Hepatocyte (in vitro differentiated cells): ENCODE data around the gene ILF3. TPM values are rescaled to one million over a fixed set of nuclear protein-coding genes. Genes with fewer than 3 reads are reported as not detected.

ENCODE experiments used
- DNase-seq: peaks from one replicate; pipeline ENCODE4 v3.0.0-alpha.2; 2016; ENCODE audit warnings: low spot score
- H2AFZ ChIP-seq: fragments of 200-600 bp; sonication (generic); 2 replicates; pipeline ENCODE4 v1.6.0; 2016; ENCODE audit warnings: antibody characterized with exemption, mild to moderate bottlenecking
- H3K27ac ChIP-seq: fragments of 200-600 bp; sonication (generic); 2 replicates; pipeline ENCODE4 v1.5.1; 2016; ENCODE audit warnings: mild to moderate bottlenecking
- H3K27me3 ChIP-seq: fragments of 200-600 bp; sonication (generic); 2 replicates; pipeline ENCODE4 v1.6.1; 2016
- H3K36me3 ChIP-seq: fragments of 200-600 bp; sonication (generic); replicated peaks from 2 replicates; pipeline ENCODE4 v1.5.1; 2016; ENCODE audit warnings: low read depth; ENCODE audit not compliant: insufficient read depth
- H3K4me1 ChIP-seq: fragments of 200-600 bp; sonication (generic); 2 replicates; pipeline ENCODE4 v1.5.1; 2016; ENCODE audit warnings: mild to moderate bottlenecking, moderate library complexity; ENCODE audit not compliant: insufficient read depth
- H3K4me2 ChIP-seq: fragments of 200-600 bp; sonication (generic); 2 replicates; pipeline ENCODE4 v1.6.0; 2016
- H3K4me3 ChIP-seq: fragments of 200-600 bp; sonication (generic); 2 replicates; pipeline ENCODE4 v1.5.1; 2016; ENCODE audit warnings: mild to moderate bottlenecking
- H3K79me2 ChIP-seq: fragments of 200-600 bp; sonication (generic); 2 replicates; pipeline ENCODE4 v1.6.0; 2017; ENCODE audit warnings: mild to moderate bottlenecking
- H3K9me2 ChIP-seq: fragments of 200-600 bp; sonication (generic); replicated peaks from 2 replicates; pipeline ENCODE4 v1.6.0; 2017; ENCODE audit warnings: mild to moderate bottlenecking; ENCODE audit not compliant: insufficient read depth
- H3K9me3 ChIP-seq: fragments of 200-600 bp; sonication (generic); 2 replicates; pipeline ENCODE4 v1.5.1; 2016; ENCODE audit warnings: low read depth, mild to moderate bottlenecking
- H4K20me1 ChIP-seq: fragments of 200-600 bp; sonication (generic); 2 replicates; pipeline ENCODE4 v1.6.0; 2016; ENCODE audit warnings: mild to moderate bottlenecking; ENCODE audit not compliant: insufficient read depth, poor library complexity, severe bottlenecking
- EZH2 ChIP-seq: fragments of 200-600 bp; sonication (generic); IDR thresholded peaks from 2 replicates; pipeline ENCODE4 v1.6.1; 2016; ENCODE audit warnings: antibody characterized with exemption, mild to moderate bottlenecking, borderline replicate concordance
- EZH2phosphoT487 ChIP-seq: fragments of 200-600 bp; sonication (generic); IDR thresholded peaks from one replicate; pipeline ENCODE4 v1.6.1; 2018; ENCODE audit warnings: antibody characterized with exemption, mild to moderate bottlenecking, low read depth, moderate library complexity; ENCODE audit not compliant: unreplicated experiment, severe bottlenecking
- WGBS: methylation state at CpG from one replicate; pipeline ENCODE4 v1.1.6; 2016; ENCODE audit warnings: low lambda C conversion rate; ENCODE audit errors: missing lambda C conversion rate; 5-methylcytosine and 5-hydroxymethylcytosine counted together
- polyA plus RNA-seq: library from polyadenylated mRNA; unstranded; fragments of >200 nt; fragmentation: Nextera tagmentation; extraction: Ambion mirVana; gene quantifications from 2 replicates; pipeline ENCODE4 v1.2.1, GENCODE V29; 2016
- total RNA-seq: library from RNA; depleted of rRNA; stranded (reverse); fragments of >200 nt; gene quantifications from 2 replicates; pipeline ENCODE4 v1.2.3, GENCODE V29; 2014
- TF ChIP-seq, protein P1 (sequence below): fragments of 200-600 bp; sonication (generic); IDR thresholded peaks from 2 replicates; pipeline ENCODE4 v1.5.1; 2016; ENCODE audit warnings: antibody characterized with exemption, mild to moderate bottlenecking; ENCODE audit not compliant: poor library complexity

The ILF3 gene
- total and polyA plus RNA-seq, 2 experiments from 2014 or later, result 120 to 149 TPM

DNA sequence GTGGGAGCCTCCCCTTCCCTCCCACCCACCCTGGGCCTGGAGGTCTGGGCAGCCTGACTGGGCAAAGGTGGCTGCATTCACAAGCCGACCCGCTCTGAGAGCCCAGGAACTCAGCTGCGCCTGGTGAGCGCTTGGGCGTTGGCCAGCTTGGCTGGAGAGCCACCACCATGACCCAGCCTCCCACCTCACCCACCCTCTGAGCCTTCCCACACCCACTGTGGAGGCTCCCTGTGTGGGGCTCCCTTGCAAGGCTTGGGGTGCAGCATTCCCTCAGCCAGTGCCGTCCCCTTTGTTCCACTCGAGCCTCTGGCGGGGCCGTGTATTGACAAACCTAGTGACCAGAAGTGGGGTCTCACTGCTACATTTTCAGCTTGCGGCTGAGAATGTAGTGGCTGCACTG is 32.0 kb downstream of the ILF3 start:
- no peak overlapping the region for H2AFZ ChIP-seq
- H3K79me2 ChIP-seq, result peaks cover 18% of the 10 kb centered on the region
- no peak overlapping the region for H3K4me3 ChIP-seq
- no peak for TF ChIP-seq EZH2phosphoT487
- TF ChIP-seq, protein P1, sequence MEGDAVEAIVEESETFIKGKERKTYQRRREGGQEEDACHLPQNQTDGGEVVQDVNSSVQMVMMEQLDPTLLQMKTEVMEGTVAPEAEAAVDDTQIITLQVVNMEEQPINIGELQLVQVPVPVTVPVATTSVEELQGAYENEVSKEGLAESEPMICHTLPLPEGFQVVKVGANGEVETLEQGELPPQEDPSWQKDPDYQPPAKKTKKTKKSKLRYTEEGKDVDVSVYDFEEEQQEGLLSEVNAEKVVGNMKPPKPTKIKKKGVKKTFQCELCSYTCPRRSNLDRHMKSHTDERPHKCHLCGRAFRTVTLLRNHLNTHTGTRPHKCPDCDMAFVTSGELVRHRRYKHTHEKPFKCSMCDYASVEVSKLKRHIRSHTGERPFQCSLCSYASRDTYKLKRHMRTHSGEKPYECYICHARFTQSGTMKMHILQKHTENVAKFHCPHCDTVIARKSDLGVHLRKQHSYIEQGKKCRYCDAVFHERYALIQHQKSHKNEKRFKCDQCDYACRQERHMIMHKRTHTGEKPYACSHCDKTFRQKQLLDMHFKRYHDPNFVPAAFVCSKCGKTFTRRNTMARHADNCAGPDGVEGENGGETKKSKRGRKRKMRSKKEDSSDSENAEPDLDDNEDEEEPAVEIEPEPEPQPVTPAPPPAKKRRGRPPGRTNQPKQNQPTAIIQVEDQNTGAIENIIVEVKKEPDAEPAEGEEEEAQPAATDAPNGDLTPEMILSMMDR, result no peak
- no peak for TF ChIP-seq EZH2
- peaks cover 60% of the 10 kb centered on the region for H4K20me1 ChIP-seq
- no peaks in the 10 kb centered on the region for H3K9me2 ChIP-seq
- no peak for DNase-seq
- no peaks in the 10 kb centered on the region for H3K36me3 ChIP-seq
- 95% methylated on average over 10 of the region's 10 CpGs for WGBS
- no peaks in the 10 kb centered on the region for H3K4me1 ChIP-seq
- H3K27ac ChIP-seq, result no peak overlapping the region
- H3K4me2 ChIP-seq, result no peak overlapping the region
- H3K27me3 ChIP-seq, result no peaks in the 10 kb centered on the region
- no peaks in the 10 kb centered on the region for H3K9me3 ChIP-seq

DNA sequence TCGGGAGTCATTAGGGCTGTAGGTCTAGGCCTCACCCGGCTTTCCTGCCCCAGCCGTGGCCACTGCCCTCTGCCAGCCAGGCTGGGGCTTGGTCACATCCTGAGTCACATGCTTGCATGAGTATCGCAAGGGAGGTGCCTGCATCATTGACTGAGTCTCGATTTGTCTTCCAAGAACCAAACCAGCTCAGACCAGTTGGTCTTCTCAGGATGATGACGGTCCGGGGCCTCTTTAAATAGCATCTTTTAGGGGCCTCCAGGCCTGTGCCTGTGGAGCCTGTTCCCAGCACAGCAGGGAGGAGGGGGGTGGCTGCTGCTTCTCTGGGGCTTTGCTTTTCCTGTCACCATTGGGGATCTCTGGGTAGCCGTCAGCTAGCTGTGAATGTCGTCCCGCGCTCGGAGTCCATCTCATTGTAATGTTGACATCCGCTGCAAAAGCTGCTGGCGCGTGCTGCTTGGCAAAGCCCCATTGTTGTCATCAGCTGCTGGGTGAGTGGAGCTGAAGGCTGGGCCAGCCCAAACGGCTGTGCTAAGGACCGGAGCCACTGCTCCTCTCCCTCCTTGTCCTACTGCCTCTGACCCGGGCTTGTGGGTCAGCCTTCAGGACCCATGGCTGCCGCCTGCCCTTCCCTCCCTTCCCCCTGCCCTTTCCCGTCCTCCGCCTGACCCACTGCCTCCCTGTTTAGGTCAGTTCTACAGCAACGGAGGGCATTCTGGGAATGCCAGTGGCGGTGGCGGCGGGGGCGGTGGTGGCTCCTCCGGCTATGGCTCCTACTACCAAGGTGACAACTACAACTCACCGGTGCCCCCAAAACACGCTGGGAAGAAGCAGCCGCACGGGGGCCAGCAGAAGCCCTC is 32.7 kb downstream of the ILF3 start:
- no peak overlapping the region for H3K27ac ChIP-seq
- H3K27me3 ChIP-seq, result no peaks in the 10 kb centered on the region
- 95% methylated on average over 28 of the region's 31 CpGs for WGBS
- no peaks in the 10 kb centered on the region for H3K9me2 ChIP-seq
- DNase-seq, result no peak
- no peak overlapping the region for H3K4me3 ChIP-seq
- H4K20me1 ChIP-seq, result peaks cover 62% of the 10 kb centered on the region
- no peak overlapping the region for H3K4me2 ChIP-seq
- H3K79me2 ChIP-seq, result peaks cover 14% of the 10 kb centered on the region
- H3K4me1 ChIP-seq, result no peaks in the 10 kb centered on the region
- H2AFZ ChIP-seq, result no peak overlapping the region
- H3K36me3 ChIP-seq, result no peaks in the 10 kb centered on the region
- TF ChIP-seq EZH2phosphoT487, result no peak
- no peak for TF ChIP-seq EZH2
- TF ChIP-seq, protein P1, result no peak
- H3K9me3 ChIP-seq, result no peaks in the 10 kb centered on the region

DNA sequence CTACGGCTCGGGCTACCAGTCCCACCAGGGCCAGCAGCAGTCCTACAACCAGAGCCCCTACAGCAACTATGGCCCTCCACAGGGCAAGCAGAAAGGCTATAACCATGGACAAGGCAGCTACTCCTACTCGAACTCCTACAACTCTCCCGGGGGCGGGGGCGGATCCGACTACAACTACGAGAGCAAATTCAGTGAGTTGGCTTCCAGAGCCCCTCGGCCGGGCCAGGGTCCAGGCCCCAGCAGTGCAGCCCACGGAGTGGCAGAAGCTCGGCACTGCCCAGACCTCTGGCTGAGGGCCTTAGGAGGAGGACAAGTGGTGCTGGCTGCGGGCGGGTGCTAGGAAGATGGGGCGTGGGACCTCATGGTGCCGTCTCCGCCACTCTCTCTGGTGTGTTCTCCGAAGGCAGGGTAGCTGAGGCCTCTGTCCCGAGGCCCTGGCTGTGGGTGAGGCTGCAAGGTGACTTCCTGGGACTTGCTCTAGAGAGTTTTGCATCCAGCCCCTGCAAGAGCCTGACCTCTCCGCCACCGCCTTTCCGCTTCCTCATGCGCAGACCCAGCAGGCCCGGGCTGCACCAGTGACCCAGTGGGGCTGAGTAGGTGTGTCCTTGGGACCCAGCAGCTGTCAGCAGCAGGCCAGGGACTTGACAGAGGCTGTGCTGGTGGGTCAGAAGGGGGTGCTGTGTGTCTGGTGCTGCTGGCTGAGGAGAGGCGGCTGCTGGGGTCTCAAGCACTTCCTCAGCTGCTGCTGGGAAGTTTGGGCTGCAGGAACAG is 33.6 kb downstream of the ILF3 start:
- no peaks in the 10 kb centered on the region for H3K9me2 ChIP-seq
- no peaks in the 10 kb centered on the region for H3K9me3 ChIP-seq
- no peak for DNase-seq
- peaks cover 71% of the 10 kb centered on the region for H4K20me1 ChIP-seq
- TF ChIP-seq EZH2, result no peak
- TF ChIP-seq, protein P1, result no peak
- no peak for TF ChIP-seq EZH2phosphoT487
- H3K36me3 ChIP-seq, result no peaks in the 10 kb centered on the region
- H3K79me2 ChIP-seq, result peaks cover 14% of the 10 kb centered on the region
- H3K4me1 ChIP-seq, result no peaks in the 10 kb centered on the region
- H3K27ac ChIP-seq, result no peak overlapping the region
- H2AFZ ChIP-seq, result no peak overlapping the region
- no peak overlapping the region for H3K4me2 ChIP-seq
- 92% methylated on average over 23 of the region's 25 CpGs for WGBS
- no peak overlapping the region for H3K4me3 ChIP-seq
- H3K27me3 ChIP-seq, result no peaks in the 10 kb centered on the region
